PC-9 (cell line): ENCODE measurements around the gene PAK3. TPM values are rescaled to one million over a fixed set of nuclear protein-coding genes. Genes with fewer than 3 reads are reported as not detected.

Source experiments
- BruUV-seq: library from RNA; stranded (reverse); fragments of 400-500 nt; replicated peaks from 2 replicates; lab custom pipeline; 2021; lab: Mats Ljungman, UMichigan
- CTCF ChIA-PET: fragments of 300-600 bp; sonication (Branson Sonifier 250); formaldehyde crosslinking; loops from one replicate; lab custom pipeline; 2022; ENCODE audit warnings: antibody characterized with exemption; lab: Charles Lee
- POLR2A ChIA-PET: fragments of 300-600 bp; sonication (Branson Sonifier 250); formaldehyde crosslinking; loops from one replicate; lab custom pipeline; 2022; ENCODE audit warnings: antibody characterized with exemption; ENCODE audit not compliant: unreplicated experiment; lab: Charles Lee
- DNase-seq, 2 experiments: peaks; one replicate each; pipeline versions ENCODE4 v3.0.0 to v3.0.0-alpha.2; 2015 to 2022; ENCODE audit warnings: mixed read lengths in 1 of 2
- H2AFZ ChIP-seq: fragments of 200-600 bp; sonication (generic); 2 replicates; pipeline ENCODE4 v1.8.1; 2017; ENCODE audit warnings: antibody characterized with exemption
- H3F3A ChIP-seq: fragments of 200-600 bp; sonication (generic); 2 replicates; pipeline ENCODE4 v1.8.1; 2017; ENCODE audit warnings: antibody characterized with exemption, mild to moderate bottlenecking, low read depth; ENCODE audit not compliant: insufficient read depth
- H3K27ac ChIP-seq: fragments of 200-600 bp; sonication (generic); 2 replicates; pipeline ENCODE4 v1.6.1; 2016; ENCODE audit warnings: mixed run types
- H3K27me3 ChIP-seq: fragments of 200-600 bp; sonication (generic); 2 replicates; pipeline ENCODE4 v1.6.1; 2016; ENCODE audit warnings: low read depth, mixed run types; ENCODE audit not compliant: insufficient read depth
- H3K36me3 ChIP-seq: fragments of 200-600 bp; sonication (generic); 2 replicates; pipeline ENCODE4 v1.6.1; 2016; ENCODE audit warnings: low read depth, mixed run types
- H3K4me1 ChIP-seq: fragments of 200-600 bp; sonication (generic); replicated peaks from 2 replicates; pipeline ENCODE4 v1.6.1; 2016; ENCODE audit warnings: mixed run types; ENCODE audit not compliant: insufficient read depth
- H3K4me2 ChIP-seq: fragments of 200-600 bp; sonication (generic); 2 replicates; pipeline ENCODE4 v1.6.1; 2017; ENCODE audit warnings: mixed run types
- H3K4me3 ChIP-seq: fragments of 200-600 bp; sonication (generic); 2 replicates; pipeline ENCODE4 v1.6.1; 2016; ENCODE audit warnings: mixed run types
- H3K79me2 ChIP-seq: fragments of 200-600 bp; sonication (generic); 2 replicates; pipeline ENCODE4 v1.6.1; 2017; ENCODE audit warnings: low read depth, mixed run types
- H3K9me2 ChIP-seq: fragments of 200-600 bp; sonication (generic); 2 replicates; pipeline ENCODE4 v1.8.1; 2017; ENCODE audit warnings: mild to moderate bottlenecking; ENCODE audit not compliant: insufficient read depth
- H3K9me3 ChIP-seq: fragments of 200-600 bp; sonication (generic); 2 replicates; pipeline ENCODE4 v1.8.1; 2016; ENCODE audit warnings: low read depth; ENCODE audit not compliant: insufficient read depth
- H4K20me1 ChIP-seq: fragments of 200-600 bp; sonication (generic); 2 replicates; pipeline ENCODE4 v1.8.1; 2017; ENCODE audit not compliant: insufficient read depth
- EZH2 ChIP-seq: fragments of 200-600 bp; sonication (generic); IDR thresholded peaks from 2 replicates; pipeline ENCODE4 v1.8.0; 2017; ENCODE audit warnings: antibody characterized with exemption, low read depth
- intact Hi-C: fragments of 100-400 bp; cut with micrococcal nuclease; formaldehyde crosslinking; loops from one replicate; pipeline ENCODE4 v1.10.0; 2022; ENCODE audit not compliant: unreplicated experiment
- total RNA-seq: library from RNA; stranded (reverse); gene quantifications from 2 replicates; pipeline ENCODE4 v1.2.3, GENCODE V29; 2021
- TF ChIP-seq, protein P1 (sequence below): fragments of 200-600 bp; sonication (generic); conservative IDR thresholded peaks from 2 replicates; pipeline ENCODE4 v1.6.1; 2017; ENCODE audit warnings: mixed run types, antibody characterized with exemption, mild to moderate bottlenecking, moderate library complexity

The PAK3 gene
- total RNA-seq, 1 experiment from 2014 or later, result not detected

DNA sequence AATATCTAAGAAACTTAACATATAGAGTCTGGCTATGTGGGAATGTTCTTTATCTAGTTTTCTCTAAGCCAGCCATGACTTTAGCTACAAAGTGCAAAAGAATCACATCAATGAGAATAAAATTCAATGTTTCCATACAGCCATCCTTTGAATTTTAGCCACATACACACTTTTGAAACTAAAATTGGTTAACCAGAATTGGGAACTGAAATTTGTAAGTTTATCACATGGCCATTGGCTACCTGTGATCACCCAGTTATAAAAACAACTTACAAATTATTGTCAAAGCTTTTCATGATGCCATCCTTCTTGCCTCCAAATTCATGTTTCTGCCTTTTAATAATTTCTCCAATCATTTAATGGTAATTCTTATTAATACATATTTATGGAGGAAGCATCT, 49.9 kb downstream of the PAK3 start:
- no peaks in the 10 kb centered on the region for H3F3A ChIP-seq
- no peak for DNase-seq
- no peaks in the 10 kb centered on the region; the same call in 1 of the 2 replicates for H3K27me3 ChIP-seq
- POLR2A ChIA-PET, result no interaction called here
- H2AFZ ChIP-seq, result no peak overlapping the region
- H3K9me3 ChIP-seq, result no peaks in the 10 kb centered on the region
- CTCF ChIA-PET, result no interaction called here
- intact Hi-C loops, result no loop called here
- no peaks in the 10 kb centered on the region for H3K4me1 ChIP-seq
- TF ChIP-seq EZH2, result no peak
- TF ChIP-seq, protein P1, sequence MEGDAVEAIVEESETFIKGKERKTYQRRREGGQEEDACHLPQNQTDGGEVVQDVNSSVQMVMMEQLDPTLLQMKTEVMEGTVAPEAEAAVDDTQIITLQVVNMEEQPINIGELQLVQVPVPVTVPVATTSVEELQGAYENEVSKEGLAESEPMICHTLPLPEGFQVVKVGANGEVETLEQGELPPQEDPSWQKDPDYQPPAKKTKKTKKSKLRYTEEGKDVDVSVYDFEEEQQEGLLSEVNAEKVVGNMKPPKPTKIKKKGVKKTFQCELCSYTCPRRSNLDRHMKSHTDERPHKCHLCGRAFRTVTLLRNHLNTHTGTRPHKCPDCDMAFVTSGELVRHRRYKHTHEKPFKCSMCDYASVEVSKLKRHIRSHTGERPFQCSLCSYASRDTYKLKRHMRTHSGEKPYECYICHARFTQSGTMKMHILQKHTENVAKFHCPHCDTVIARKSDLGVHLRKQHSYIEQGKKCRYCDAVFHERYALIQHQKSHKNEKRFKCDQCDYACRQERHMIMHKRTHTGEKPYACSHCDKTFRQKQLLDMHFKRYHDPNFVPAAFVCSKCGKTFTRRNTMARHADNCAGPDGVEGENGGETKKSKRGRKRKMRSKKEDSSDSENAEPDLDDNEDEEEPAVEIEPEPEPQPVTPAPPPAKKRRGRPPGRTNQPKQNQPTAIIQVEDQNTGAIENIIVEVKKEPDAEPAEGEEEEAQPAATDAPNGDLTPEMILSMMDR, result no peak
- no peaks in the 10 kb centered on the region for H3K79me2 ChIP-seq
- no peak overlapping the region for H3K4me2 ChIP-seq
- no peak overlapping the region for H3K27ac ChIP-seq
- H4K20me1 ChIP-seq, result no peaks in the 10 kb centered on the region
- BruUV-seq, result no TSS peak
- H3K36me3 ChIP-seq, result no peaks in the 10 kb centered on the region
- H3K4me3 ChIP-seq, result no peak overlapping the region
- no peaks in the 10 kb centered on the region for H3K9me2 ChIP-seq

DNA sequence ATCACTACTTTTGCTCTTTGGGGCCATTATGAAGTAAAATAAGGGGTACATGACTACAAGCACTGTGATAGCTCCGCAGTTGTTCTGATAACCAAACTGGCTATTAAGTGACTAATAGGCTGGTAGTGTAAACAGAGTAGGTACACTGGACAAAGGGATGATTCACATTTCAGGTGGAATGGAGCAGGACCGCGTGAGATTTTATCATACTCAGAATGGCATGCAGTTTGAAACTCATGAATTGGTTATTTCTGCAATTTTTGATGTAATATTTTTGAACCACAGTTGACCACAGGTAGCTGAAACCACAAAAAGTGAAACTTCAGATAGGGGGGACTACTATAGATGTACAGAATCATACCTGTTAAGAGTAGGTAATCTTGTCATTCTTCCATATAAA, 55.8 kb downstream of the PAK3 start:
- Histone ChIP-seq H3K9me3 (no peaks in the 10 kb centered on the region), H4K20me1 (no peaks in the 10 kb centered on the region), H3F3A (no peaks in the 10 kb centered on the region), H3K79me2 (no peaks in the 10 kb centered on the region), H3K27ac (no peak overlapping the region), H3K36me3 (no peaks in the 10 kb centered on the region), H2AFZ (no peak overlapping the region), H3K4me2 (no peak overlapping the region), H3K4me3 (no peak overlapping the region), H3K9me2 (no peaks in the 10 kb centered on the region; the same call in 1 of the 2 replicates), H3K4me1 (no peaks in the 10 kb centered on the region), H3K27me3 (no peaks in the 10 kb centered on the region)
- ChIA-PET CTCF (no interaction called here), POLR2A (no interaction called here)
- intact Hi-C loops, result no loop called here
- BruUV-seq, result no TSS peak
- TF ChIP-seq, protein P1, result no peak
- TF ChIP-seq EZH2, result no peak
- DNase-seq, result no peak

DNA sequence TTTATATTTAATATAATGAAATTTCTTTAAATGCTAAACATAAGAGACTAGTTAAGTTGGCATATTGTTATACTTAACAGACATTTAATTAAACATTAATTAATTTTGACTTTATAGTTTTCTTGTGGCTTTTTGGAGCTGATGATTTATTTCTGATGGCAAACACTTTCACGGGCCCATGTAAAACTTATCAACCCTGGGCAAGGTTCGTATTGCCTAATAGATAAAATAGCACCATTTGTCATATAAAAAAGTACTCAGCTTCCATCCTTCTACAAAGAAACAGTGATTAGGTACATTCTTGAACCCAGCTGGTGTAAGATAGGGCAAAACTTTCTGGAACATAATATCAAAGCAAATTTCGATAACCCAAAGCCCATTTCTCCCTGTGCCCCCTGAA, 63.2 kb downstream of the PAK3 start:
- H3F3A ChIP-seq, result no peaks in the 10 kb centered on the region
- no peak for DNase-seq
- TF ChIP-seq, protein P1, result no peak
- TF ChIP-seq EZH2, result no peak
- no peaks in the 10 kb centered on the region for H3K27me3 ChIP-seq
- ChIA-PET CTCF (no interaction called here), POLR2A (interaction anchor here (0.7 kb wide), 1 partner anchor 619 kb away, joined by 4 read pairs; no protein-coding TSS in a partner anchor)
- no TSS peak for BruUV-seq
- no peak overlapping the region for H3K27ac ChIP-seq
- H3K4me2 ChIP-seq, result no peak overlapping the region
- no peaks in the 10 kb centered on the region for H3K4me1 ChIP-seq
- no peaks in the 10 kb centered on the region for H3K9me2 ChIP-seq
- intact Hi-C loops, result no loop called here
- H3K79me2 ChIP-seq, result no peaks in the 10 kb centered on the region
- H4K20me1 ChIP-seq, result no peaks in the 10 kb centered on the region
- no peak overlapping the region for H2AFZ ChIP-seq
- H3K4me3 ChIP-seq, result no peak overlapping the region
- H3K9me3 ChIP-seq, result no peaks in the 10 kb centered on the region
- H3K36me3 ChIP-seq, result no peaks in the 10 kb centered on the region
